Neural cell (in vitro differentiated cells): ENCODE results near the gene CPEB4. TPM values are rescaled to one million over a fixed set of nuclear protein-coding genes. Genes with fewer than 3 reads are reported as not detected.

Source experiments
- H2AFZ ChIP-seq: fragments of 200-600, 300-800 bp; sonication (generic), shearing (Covaris generic); 2 replicates; pipeline ENCODE4 v1.6.0; 2014; ENCODE audit warnings: low read depth, mild to moderate bottlenecking, antibody characterized with exemption, low read length, moderate library complexity
- H3F3A ChIP-seq: fragments of 200-600 bp; shearing (Covaris generic); 2 replicates; pipeline ENCODE4 v1.6.1; 2016; ENCODE audit warnings: mild to moderate bottlenecking, moderate library complexity, mixed read lengths, antibody characterized with exemption, low read length; ENCODE audit not compliant: insufficient read depth, poor library complexity, severe bottlenecking
- H3K27ac ChIP-seq: fragments of 200-600, 300-800 bp; sonication (generic), shearing (Covaris generic); 2 replicates; pipeline ENCODE4 v1.5.1; 2014; ENCODE audit warnings: mild to moderate bottlenecking, low read length, moderate library complexity
- H3K27me3 ChIP-seq: fragments of 300-800, 200-600 bp; sonication (generic), shearing (Covaris generic); 2 replicates; pipeline ENCODE4 v1.6.0; 2014; ENCODE audit warnings: mild to moderate bottlenecking, low read depth, low read length, moderate library complexity; ENCODE audit not compliant: insufficient read depth
- H3K36me3 ChIP-seq: fragments of 300-800, 200-600 bp; sonication (generic), shearing (Covaris generic); 2 replicates; pipeline ENCODE4 v1.5.1; 2014; ENCODE audit warnings: mild to moderate bottlenecking, antibody characterized with exemption, low read length, moderate library complexity; ENCODE audit not compliant: insufficient read depth
- H3K4me2 ChIP-seq: fragments of 300-800, 200-600 bp; sonication (generic), shearing (Covaris generic); 2 replicates; pipeline ENCODE4 v1.6.0; 2014; ENCODE audit warnings: mild to moderate bottlenecking, low read length
- H3K4me3 ChIP-seq: fragments of 300-800, 200-600 bp; sonication (generic), shearing (Covaris generic); 2 replicates; pipeline ENCODE4 v1.5.1; 2014; ENCODE audit warnings: mild to moderate bottlenecking, low read length, moderate library complexity
- H3K79me2 ChIP-seq: fragments of 200-600 bp; shearing (Covaris generic); replicated peaks from 2 replicates; pipeline ENCODE4 v1.6.0; 2014; ENCODE audit warnings: mild to moderate bottlenecking, low read length, moderate library complexity; ENCODE audit not compliant: insufficient read depth
- H3K9ac ChIP-seq: fragments of 300-800, 200-600 bp; sonication (generic), shearing (Covaris generic); 2 replicates; pipeline ENCODE4 v1.6.1; 2016; ENCODE audit warnings: mild to moderate bottlenecking, low read length, mixed read lengths
- H3K9me2 ChIP-seq: fragments of 200-600 bp; shearing (Covaris generic); 2 replicates; pipeline ENCODE4 v1.6.1; 2016; ENCODE audit warnings: mild to moderate bottlenecking, low read length, mixed read lengths; ENCODE audit not compliant: insufficient read depth
- H3K9me3 ChIP-seq: fragments of 200-600, 300-800 bp; sonication (generic), shearing (Covaris generic); 2 replicates; pipeline ENCODE4 v1.6.1; 2016; ENCODE audit warnings: mild to moderate bottlenecking, mixed run types, low read length, moderate library complexity, mixed read lengths
- H4K20me1 ChIP-seq: fragments of 200-600 bp; shearing (Covaris generic); 2 replicates; pipeline ENCODE4 v1.6.1; 2016; ENCODE audit warnings: mild to moderate bottlenecking, mixed run types; ENCODE audit not compliant: insufficient read depth
- CTCF ChIP-seq: fragments of 450-650 bp; IDR thresholded peaks from 2 replicates; pipeline ENCODE4 v1.5.1; 2014; ENCODE audit warnings: antibody characterized with exemption, mild to moderate bottlenecking, moderate library complexity; ENCODE audit not compliant: poor library complexity, severe bottlenecking
- EP300 ChIP-seq: fragments of 450-650 bp; conservative IDR thresholded peaks from 2 replicates; pipeline ENCODE4 v1.6.1; 2014; ENCODE audit warnings: antibody characterized with exemption, mild to moderate bottlenecking, moderate library complexity; ENCODE audit not compliant: poor library complexity, severe bottlenecking
- EZH2 ChIP-seq: fragments of 200-600, 300-800 bp; shearing (Covaris generic), sonication (generic); IDR thresholded peaks from 2 replicates; pipeline ENCODE4 v1.6.1; 2014; ENCODE audit warnings: antibody characterized with exemption, low read length, borderline replicate concordance, mild to moderate bottlenecking; ENCODE audit not compliant: insufficient read depth, poor library complexity, severe bottlenecking
- MXI1 ChIP-seq: fragments of 450-650 bp; conservative IDR thresholded peaks from 2 replicates; pipeline ENCODE4 v1.6.1; 2014; ENCODE audit warnings: antibody characterized with exemption, mild to moderate bottlenecking; ENCODE audit not compliant: poor library complexity, severe bottlenecking
- POLR2AphosphoS5 ChIP-seq: IDR thresholded peaks from 2 replicates; pipeline ENCODE4 v1.6.1; 2012
- RAD21 ChIP-seq: fragments of 450-650 bp; conservative IDR thresholded peaks from 2 replicates; pipeline ENCODE4 v1.6.1; 2014; ENCODE audit warnings: antibody characterized with exemption, mild to moderate bottlenecking, moderate library complexity
- REST ChIP-seq: IDR thresholded peaks from 2 replicates; pipeline ENCODE4 v1.6.1; 2012; ENCODE audit warnings: borderline replicate concordance
- SMC3 ChIP-seq: fragments of 450-650 bp; conservative IDR thresholded peaks from 2 replicates; pipeline ENCODE4 v1.6.1; 2014; ENCODE audit warnings: antibody characterized with exemption, mild to moderate bottlenecking, moderate library complexity; ENCODE audit not compliant: poor library complexity
- TAF1 ChIP-seq: IDR thresholded peaks from 2 replicates; pipeline ENCODE4 v1.6.1; 2012; ENCODE audit warnings: low read depth
- polyA plus RNA-seq: library from polyadenylated mRNA; depleted of rRNA; stranded (reverse); fragments of >200 nt; gene quantifications from 2 replicates; pipeline ENCODE4 v1.2.3, GENCODE V29; 2014

Gene CPEB4
- polyA plus RNA-seq, 1 donor from 2014 or later = 42.2 TPM

GRCh38 chr5:173984218-173984617 lies 96.1 kb downstream of the CPEB4 start:
- Histone ChIP-seq H3F3A (no peaks in the 10 kb centered on the region), H3K9me3 (no peaks in the 10 kb centered on the region), H4K20me1 (no peaks in the 10 kb centered on the region), H3K9me2 (no peaks in the 10 kb centered on the region), H3K79me2 (no peaks in the 10 kb centered on the region), H3K9ac (no peak overlapping the region), H2AFZ (no peak overlapping the region), H3K4me3 (no peak overlapping the region), H3K36me3 (no peaks in the 10 kb centered on the region), H3K27me3 (no peaks in the 10 kb centered on the region), H3K4me2 (no peak overlapping the region), H3K27ac (no peak overlapping the region)
- TF ChIP-seq POLR2AphosphoS5 = no peak
- peak; percentile 39 for TF ChIP-seq CTCF
- TF ChIP-seq REST = no peak
- no peak for TF ChIP-seq MXI1
- TF ChIP-seq EP300 = no peak
- no peak for TF ChIP-seq TAF1
- TF ChIP-seq EZH2 = no peak
- peak; percentile 39 for TF ChIP-seq SMC3
- peak; percentile 45 for TF ChIP-seq RAD21

GRCh38 chr5:173988554-173989431 lies 100.6 kb downstream of the CPEB4 start, which contains the start of gene C5orf47:
Gene C5orf47 (plus strand): TSS chr5:173989170. CDS start chr5:173989264, 94 bp downstream.
- no peaks in the 10 kb centered on the region for H3K36me3 ChIP-seq
- no peaks in the 10 kb centered on the region for H3K9me2 ChIP-seq
- H3K4me3 ChIP-seq = no peak within 1 kb of the TSS
- no peak within 1 kb of the TSS for H3K4me2 ChIP-seq
- TF ChIP-seq REST (no peak), CTCF (no peak), EP300 (no peak), MXI1 (no peak), SMC3 (no peak), EZH2 (no peak), POLR2AphosphoS5 (no peak), TAF1 (no peak), RAD21 (no peak)
- H3K27ac ChIP-seq = no peak within 1 kb of the TSS
- H3K27me3 ChIP-seq = no peaks in the 10 kb centered on the region
- H3K79me2 ChIP-seq = no peaks in the 10 kb centered on the region
- no peaks in the 10 kb centered on the region for H3K9me3 ChIP-seq
- H3K9ac ChIP-seq = no peak within 1 kb of the TSS
- no peaks in the 10 kb centered on the region for H4K20me1 ChIP-seq
- no peak within 1 kb of the TSS for H2AFZ ChIP-seq
- H3F3A ChIP-seq = no peaks in the 10 kb centered on the region
